ENCODE measurements around the gene EPHB2.

EPHB2 gene

GRCh38 chr1:22808676-22809483, 98.2 kb downstream of the EPHB2 start:
- no peak for TF ChIP-seq CTCF (IDR thresholded peaks at IDR 0.05)
- no peak for TF ChIP-seq ZFX (IDR thresholded peaks at IDR 0.05; ENCODE audit: borderline replicate concordance)
- no peak overlapping the region for H3K27ac ChIP-seq

GRCh38 chr1:22809783-22810182, 99.1 kb downstream of the EPHB2 start:
- TF ChIP-seq ZFX (IDR thresholded peaks at IDR 0.05; ENCODE audit: borderline replicate concordance), result no peak
- TF ChIP-seq CTCF (IDR thresholded peaks at IDR 0.05), result no peak

GRCh38 chr1:22810378-22810777, 99.7 kb downstream of the EPHB2 start:
- no peak overlapping the region for H3K27ac ChIP-seq
- no peak for TF ChIP-seq CTCF (IDR thresholded peaks at IDR 0.05)
- TF ChIP-seq ZFX (IDR thresholded peaks at IDR 0.05; ENCODE audit: borderline replicate concordance), result no peak

More at GRCh38 chr1:22809783-22810182, 99.1 kb downstream of the EPHB2 start:
- H3K27ac ChIP-seq, result no peak overlapping the region

GRCh38 chr1:22812092-22812880, 101.6 kb downstream of the EPHB2 start:
- H3K27ac ChIP-seq, result no peak overlapping the region
- no peak for TF ChIP-seq CTCF (IDR thresholded peaks at IDR 0.05)
- no peak for TF ChIP-seq ZFX (IDR thresholded peaks at IDR 0.05; ENCODE audit: borderline replicate concordance)

- TF ChIP-seq ZFX (IDR thresholded peaks at IDR 0.05; ENCODE audit: borderline replicate concordance) (no peak), CTCF (IDR thresholded peaks at IDR 0.05) (no peak)
- no peak overlapping the region for H3K27ac ChIP-seq
Measured at GRCh38 chr1:22812993-22813790, 102.6 kb downstream of the EPHB2 start.

- H3K27ac ChIP-seq, result no peak overlapping the region
- no peak for TF ChIP-seq ZFX (IDR thresholded peaks at IDR 0.05; ENCODE audit: borderline replicate concordance)
- no peak for TF ChIP-seq CTCF (IDR thresholded peaks at IDR 0.05)
Measured at GRCh38 chr1:22814176-22815042, 103.8 kb downstream of the EPHB2 start.

All from 22Rv1 (cell line).